NCI-H345 treated with DMSO at 0.1 percent for 48 hours (cell line): Measurements from ENCODE around the gene USP15.

Source experiments
- DNase-seq: peaks from one replicate; lab custom pipeline; 2025; ENCODE audit not compliant: unreplicated experiment; lab: John Stamatoyannopoulos, UW

Gene USP15

GRCh38 chr12:62259993-62260732 is at the start of gene USP15:
Gene USP15, plus strand, starts transcription at chr12:62260404. Its CDS starts 11 bp downstream, at chr12:62260415.
- peak; percentile 84 for DNase-seq

DNA sequence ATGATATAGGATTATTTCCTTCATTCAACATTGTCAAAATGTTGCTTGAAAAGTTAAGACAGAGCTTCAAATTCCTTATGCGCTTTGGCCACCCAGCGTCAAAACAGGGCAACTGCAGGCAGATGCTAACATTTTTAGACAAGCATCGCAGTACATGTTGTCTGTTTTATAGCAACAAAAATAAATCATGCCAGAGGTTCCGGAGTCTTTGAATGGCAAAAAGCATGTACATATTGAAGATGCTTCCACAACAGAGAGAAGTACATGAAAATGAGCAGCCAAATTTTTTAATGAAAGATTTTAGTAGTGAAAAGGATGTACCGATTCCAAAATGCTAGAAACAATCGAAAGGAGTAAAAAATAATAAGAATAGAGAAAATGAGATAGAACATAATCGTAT is 49.8 kb upstream of the USP15 start:
- peak; percentile 9 for DNase-seq

DNA sequence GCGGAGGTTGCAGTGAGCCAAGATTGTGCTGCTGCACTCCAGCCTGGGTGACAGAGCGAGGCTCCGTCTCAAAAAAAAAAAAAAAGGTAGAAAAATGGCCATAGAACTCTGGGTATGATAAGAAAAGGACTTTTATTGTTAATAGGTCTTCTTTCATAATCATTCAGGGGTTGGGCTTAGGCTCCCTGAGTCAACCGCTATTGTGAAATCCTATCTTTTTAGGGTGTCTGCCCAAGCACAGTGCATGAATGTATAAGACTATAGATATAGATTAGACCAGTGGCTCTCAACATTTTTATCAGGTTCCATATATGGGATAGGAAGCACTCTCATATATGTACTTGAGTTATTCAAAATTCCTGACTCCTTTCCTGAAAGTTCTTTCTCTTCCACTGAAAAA is 48.7 kb upstream of the USP15 start:
- DNase-seq, result no peak

- DNase-seq, result no peak
Observed at GRCh38 chr12:62214846-62215245, 45.4 kb upstream of the USP15 start.

- DNase-seq, result no peak
Observed at GRCh38 chr12:62215506-62215905, 44.7 kb upstream of the USP15 start.

DNA sequence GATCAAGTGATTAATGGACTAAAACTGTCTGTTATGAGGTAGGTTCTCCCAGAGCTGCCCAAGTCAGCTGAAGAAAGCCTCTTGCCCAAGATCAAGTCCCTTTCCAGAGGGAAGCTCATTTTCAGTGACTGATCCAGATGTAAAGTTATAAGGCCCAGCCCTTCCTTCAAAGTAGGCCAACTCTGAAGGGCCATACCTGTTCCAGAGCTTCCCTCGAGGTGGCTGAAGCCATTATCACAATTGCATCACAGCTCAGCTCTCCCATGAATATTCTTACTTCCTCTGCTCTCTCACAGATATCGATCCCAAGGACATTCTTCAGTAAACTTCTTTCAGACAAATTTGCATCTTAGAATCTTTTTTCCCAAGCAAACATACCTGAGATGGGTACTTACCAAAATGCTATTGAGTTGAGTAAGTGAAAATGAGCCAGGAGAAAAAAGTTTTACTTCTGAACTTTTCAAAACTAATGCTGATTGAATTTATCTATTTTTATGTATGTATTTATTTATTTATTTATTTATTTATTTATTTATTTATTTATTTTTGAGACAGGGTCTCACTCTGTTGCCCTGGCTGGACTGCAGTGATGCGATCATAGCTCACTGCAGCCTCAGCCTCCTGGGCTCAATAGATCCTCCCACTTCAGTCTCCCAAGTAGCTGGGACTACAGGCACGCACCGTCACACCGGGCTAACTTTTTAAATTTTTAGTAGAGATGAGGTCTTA is 42.6 kb upstream of the USP15 start:
- no peak for DNase-seq

DNA sequence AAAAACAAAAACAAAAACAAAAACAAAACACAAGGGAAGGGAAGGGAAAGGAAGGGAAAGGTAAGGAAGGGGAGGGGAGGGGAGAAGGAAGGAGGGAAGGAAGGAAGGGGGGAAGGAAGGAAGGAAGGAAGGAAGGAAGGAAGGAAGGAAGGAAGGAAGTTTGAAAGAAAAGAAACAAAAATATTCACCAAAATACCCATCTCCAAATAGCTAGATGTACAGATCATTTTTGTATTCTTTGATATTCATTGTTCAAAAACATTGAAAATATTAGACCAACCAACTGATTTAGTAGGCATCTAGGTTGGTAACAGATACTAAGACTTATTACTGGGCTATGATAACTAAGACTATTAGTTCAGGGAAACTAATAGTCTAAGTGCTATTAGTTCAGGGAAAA is 39.1 kb upstream of the USP15 start:
- no peak for DNase-seq

GRCh38 chr12:62224601-62225000 is 35.6 kb upstream of the USP15 start:
- no peak for DNase-seq

DNA sequence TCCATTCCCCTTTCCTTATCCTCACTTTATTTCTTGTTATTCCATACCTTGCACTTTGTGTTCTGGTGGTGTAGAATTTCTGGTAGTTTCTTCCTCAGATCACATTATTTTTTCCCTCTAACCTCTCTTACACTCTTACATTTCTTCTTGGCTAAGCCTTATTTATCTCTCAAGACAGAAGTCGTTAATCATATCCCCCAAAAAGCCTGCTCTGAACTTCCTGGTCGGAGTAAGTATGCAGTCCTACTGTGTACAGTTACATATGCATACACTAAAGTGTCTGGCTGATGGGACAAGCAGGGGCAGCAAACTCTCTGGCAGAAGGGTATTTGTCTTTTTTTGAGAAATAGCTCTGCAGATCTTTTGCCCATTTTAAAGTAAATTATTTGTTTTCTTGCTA is 33.1 kb upstream of the USP15 start:
- no peak for DNase-seq

DNA sequence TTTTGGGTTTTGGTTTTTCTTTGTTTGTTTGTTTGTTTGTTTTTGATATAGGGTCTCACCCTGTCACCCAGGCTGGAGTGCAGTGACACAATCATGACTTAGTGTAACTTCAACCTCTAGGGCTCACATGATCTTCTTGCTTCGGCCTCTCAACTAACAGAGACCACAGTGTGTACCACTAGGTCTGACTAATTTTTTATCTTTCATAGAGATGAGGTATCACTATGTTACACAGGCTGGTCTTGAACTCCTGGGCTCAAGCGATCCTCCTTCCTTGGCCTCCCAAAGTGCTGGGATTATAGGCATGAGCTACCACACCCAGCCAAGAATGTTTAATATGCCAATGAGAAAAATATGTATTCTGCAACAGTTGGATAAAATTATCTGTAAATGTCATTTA is 29.6 kb upstream of the USP15 start:
- no peak for DNase-seq

DNA sequence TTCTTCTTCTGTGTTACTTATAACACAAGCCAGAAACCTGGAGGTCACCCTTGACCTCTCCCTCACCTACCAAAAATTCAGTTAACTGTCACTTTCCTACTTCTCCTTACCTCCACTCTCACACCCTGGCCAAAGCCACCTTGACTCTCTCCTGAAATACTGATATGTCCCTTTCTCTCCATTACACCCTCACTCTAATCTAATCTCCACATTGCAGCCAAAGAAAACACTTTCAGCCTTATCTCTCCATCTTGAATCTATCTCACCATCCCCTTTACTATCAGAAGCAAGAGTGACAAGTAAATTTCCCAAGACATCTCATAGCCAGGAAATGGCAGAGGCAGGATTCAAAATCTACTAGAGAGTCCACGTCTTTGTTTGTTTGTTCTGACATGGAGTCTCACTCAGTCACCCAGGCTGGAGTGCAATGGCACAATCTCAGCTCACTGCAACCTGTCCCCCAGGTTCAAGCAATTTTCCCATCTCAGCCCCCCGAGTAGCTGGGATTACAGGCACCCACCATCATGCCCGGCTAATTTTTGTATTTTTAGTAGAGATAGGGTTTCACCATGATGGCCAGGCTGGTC is 28.0 kb upstream of the USP15 start:
- no peak for DNase-seq

DNA sequence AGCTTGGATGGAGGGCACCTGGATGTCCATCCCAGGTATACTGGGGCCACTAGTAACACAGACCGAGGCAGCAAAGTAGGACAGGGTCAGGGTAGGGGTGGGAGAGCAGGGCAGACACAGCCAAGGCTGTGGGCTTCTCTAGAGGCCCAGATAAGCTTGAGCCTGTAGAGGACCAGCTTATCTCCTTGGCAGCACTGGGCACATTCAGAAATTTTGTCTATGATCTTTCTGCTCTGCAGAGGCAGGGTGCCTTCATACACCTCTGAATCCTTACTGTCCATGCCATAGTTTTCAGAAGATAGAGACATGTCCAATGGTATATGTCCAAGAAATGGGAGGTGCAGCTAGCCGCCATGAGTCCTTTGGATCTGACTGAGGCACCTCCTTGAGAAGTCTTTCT is 26.4 kb upstream of the USP15 start:
- DNase-seq, result no peak

- no peak for DNase-seq
Observed at GRCh38 chr12:62239571-62239970, 20.6 kb upstream of the USP15 start.

DNA sequence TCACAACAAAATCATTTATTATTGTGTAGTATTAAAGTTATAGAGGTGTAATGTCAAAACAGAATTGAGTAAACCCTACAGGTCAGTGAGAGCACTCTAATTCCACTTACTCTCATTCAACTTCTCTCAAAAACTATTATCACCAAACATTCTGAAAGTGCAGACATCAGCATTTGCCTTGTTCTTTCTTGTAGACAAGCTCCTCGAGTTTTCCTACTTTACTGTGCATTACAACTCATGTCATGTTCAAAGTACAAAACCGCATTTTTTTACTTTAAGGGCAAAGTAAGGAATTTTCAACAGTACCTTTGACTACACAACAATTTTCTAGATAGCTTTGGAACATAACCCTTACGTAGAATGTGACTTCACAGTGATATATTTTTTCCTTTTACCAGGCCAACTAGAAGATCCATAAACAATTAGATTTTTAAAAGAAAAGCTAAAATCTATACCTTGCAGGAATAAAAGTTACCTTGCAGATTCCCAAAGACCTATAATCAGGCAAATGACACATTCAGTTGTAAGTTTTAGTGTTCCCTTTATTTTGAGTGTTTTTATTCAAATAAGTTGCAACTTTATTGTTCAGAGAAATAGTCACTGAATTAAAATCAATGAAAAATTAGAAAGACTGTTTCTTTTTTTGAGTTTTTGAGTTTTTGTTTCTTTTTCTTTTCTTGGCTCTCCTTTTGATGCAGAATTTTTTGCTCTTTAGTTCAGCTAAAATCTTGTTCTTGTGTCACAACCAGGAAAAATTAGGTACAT is 12.7 kb upstream of the USP15 start:
- no peak for DNase-seq

GRCh38 chr12:62248873-62249272 is 11.3 kb upstream of the USP15 start:
- DNase-seq, result no peak

DNA sequence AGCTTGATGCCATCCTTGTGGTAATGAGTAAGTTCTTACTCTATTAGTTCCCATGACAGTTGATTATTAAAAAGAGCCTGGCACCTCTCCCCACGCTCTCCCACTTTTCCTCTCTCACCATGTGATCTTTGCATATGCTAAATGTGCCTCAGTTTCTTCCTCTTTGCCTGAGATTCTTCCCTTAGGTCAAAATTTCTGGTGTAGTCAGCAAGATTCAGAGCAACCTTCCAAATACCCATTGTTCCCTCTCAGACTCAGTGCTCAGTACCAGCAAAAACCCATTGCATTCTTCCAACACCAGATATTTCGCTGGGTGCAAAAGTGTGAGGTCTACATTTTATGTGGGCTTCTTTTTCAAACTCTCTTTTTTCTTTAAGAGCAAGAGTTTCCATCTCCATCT is 10.8 kb upstream of the USP15 start:
- no peak for DNase-seq

- no peak for DNase-seq
Observed at GRCh38 chr12:62250671-62251608, 9.3 kb upstream of the USP15 start.

DNA sequence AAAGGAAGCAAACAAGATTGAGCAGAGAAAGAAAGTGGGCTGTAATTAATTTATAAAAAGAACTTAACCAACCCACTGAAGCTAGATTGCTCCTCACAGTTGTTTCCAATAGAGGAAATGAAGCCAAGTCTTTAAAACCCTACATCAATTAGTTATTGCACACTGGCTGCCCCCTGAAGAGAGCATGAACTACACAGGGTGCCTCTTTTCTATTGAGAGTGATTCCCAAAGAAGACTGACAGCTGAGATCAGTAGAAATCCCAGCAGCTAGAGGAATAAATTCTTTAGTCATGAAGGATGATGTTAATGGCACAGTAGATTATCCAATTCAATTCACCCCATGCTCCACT is 8.6 kb upstream of the USP15 start:
- no peak for DNase-seq

GRCh38 chr12:62252576-62252975 is 7.6 kb upstream of the USP15 start:
- DNase-seq, result no peak

GRCh38 chr12:62254967-62255366 is 5.2 kb upstream of the USP15 start:
- no peak for DNase-seq
